ENCODE data around the gene TMEM182. TPM values are rescaled to one million over a fixed set of nuclear protein-coding genes. Genes with fewer than 3 reads are reported as not detected.

Gene TMEM182
- total and polyA plus RNA-seq, 2 of the 4 experiments (the other 2 are of a cell fraction) = 1.3 to 1.4 TPM

DNA sequence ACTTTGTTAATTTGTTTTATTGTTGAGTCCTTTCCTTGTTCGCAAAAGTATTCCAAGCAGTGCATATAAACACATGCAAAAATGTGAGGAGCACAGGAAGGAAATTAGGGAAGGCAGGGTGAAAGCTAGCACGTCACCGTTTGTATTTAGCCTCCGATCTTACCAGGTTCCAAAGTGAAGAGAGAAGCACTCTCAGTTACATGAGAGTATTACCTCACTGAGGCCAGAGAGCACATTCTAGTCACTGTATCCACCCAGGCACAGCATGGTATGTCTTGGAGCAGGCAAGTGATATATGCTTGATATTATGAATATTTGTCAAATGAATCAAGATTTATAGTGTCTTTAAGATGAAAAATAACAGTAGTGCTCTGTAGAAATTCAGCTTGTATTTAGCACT is 6.5 kb upstream of the TMEM182 start:
- dilution Hi-C loops (cut with HindIII; ENCODE audit: low sequenced_read_pairs, unreplicated experiment) (no loop called here), intact Hi-C loops (cut with micrococcal nuclease) (no loop called here), in situ Hi-C loops (cut with MboI; ENCODE audit: low sequenced_read_pairs) (no loop called here)
- H2AK9ac ChIP-seq (replicated peaks; ENCODE audit: low read depth, low read length, poor library complexity) = no peak overlapping the region
- H2BK5ac ChIP-seq (ENCODE audit: low read depth, low read length, poor library complexity, severe bottlenecking) = no peak overlapping the region
- ChIA-PET POLR2A (ENCODE audit: unreplicated experiment) (no interaction called here), CTCF (interaction anchor here (4.2 kb wide), 1 partner anchor 51 kb away, joined by 22 read pairs; no protein-coding TSS in a partner anchor)
- no peak overlapping the region for H3K23ac ChIP-seq (ENCODE audit: low read depth, low read length)
- H3K27ac ChIP-seq (ENCODE audit: insufficient read depth, low read length) = no peak overlapping the region
- no peak overlapping the region for H2BK120ac ChIP-seq (ENCODE audit: low read depth, low read length)
- no peaks in the 10 kb centered on the region for H3K9me3 ChIP-seq (ENCODE audit: control insufficient read depth, insufficient read depth, low read length)
- no peak overlapping the region for H3K56ac ChIP-seq (ENCODE audit: extremely low read depth, insufficient read depth, low read length)
- H3K27me3 ChIP-seq (ENCODE audit: control insufficient read depth, insufficient read depth, low read length) = no peaks in the 10 kb centered on the region; the same call in 1 of the 2 replicates
- no peak overlapping the region for H3K18ac ChIP-seq (ENCODE audit: low read depth, low read length)
- ATAC-seq (ENCODE audit: low read depth) (no peak), DNase-seq (no peak)
- H3K9ac ChIP-seq (ENCODE audit: low read depth, low read length) = no peak overlapping the region
- H3K36me3 ChIP-seq (ENCODE audit: control insufficient read depth, insufficient read depth, low read length) = no peaks in the 10 kb centered on the region
- H4K91ac ChIP-seq (ENCODE audit: insufficient read depth, low read depth, low read length) = no peak overlapping the region
- H3K4me1 ChIP-seq (ENCODE audit: control insufficient read depth, insufficient read depth, low read length) = no peaks in the 10 kb centered on the region; the same call in 1 of the 2 replicates
- no TSS peak for BruUV-seq (replicated peaks)
- H4K5ac ChIP-seq (ENCODE audit: low read depth, low read length) = no peak overlapping the region
- H3K9me1 ChIP-seq (ENCODE audit: insufficient read depth, low read length) = no peaks in the 10 kb centered on the region
- TF ChIP-seq BHLHE40 (IDR thresholded peaks at IDR 0.05; ENCODE audit: low read depth, low read length) = no peak
- TF ChIP-seq ELK1 (IDR thresholded peaks at IDR 0.05; ENCODE audit: borderline replicate concordance, low read depth, low read length) = no peak
- no peak for TF ChIP-seq NFE2L2 (IDR thresholded peaks at IDR 0.05; ENCODE audit: low read depth, low read length)
- no peak for TF ChIP-seq POLR2A (IDR thresholded peaks at IDR 0.05; ENCODE audit: low read depth, low read length)
- TF ChIP-seq RAD21 (IDR thresholded peaks at IDR 0.05; ENCODE audit: low read length) = no peak
- TF ChIP-seq CHD1 (IDR thresholded peaks at IDR 0.05; ENCODE audit: low read depth, low read length) = no peak
- no peak overlapping the region for H2BK15ac ChIP-seq (ENCODE audit: low read depth, low read length)
- H2AK5ac ChIP-seq (ENCODE audit: low read depth, low read length) = no peak overlapping the region
- H3K14ac ChIP-seq (replicated peaks; ENCODE audit: low read depth, low read length) = no peak overlapping the region
- no peak overlapping the region for H2AFZ ChIP-seq (replicated peaks; ENCODE audit: low read length, poor library complexity)
- no peak overlapping the region for H2BK20ac ChIP-seq (ENCODE audit: low read depth, low read length)
- H3K4me2 ChIP-seq (ENCODE audit: low read depth, low read length) = no peak overlapping the region
- no peaks in the 10 kb centered on the region for H3K79me1 ChIP-seq (ENCODE audit: low read depth in 1 of 2, low read length in 2 of 2)
- no peaks in the 10 kb centered on the region for H4K20me1 ChIP-seq (ENCODE audit: insufficient read depth, low read length)
- H3K4ac ChIP-seq (ENCODE audit: low read depth, low read length) = no peak overlapping the region
- H4K8ac ChIP-seq (ENCODE audit: low read depth in 2 of 2, low read length in 2 of 2) = no peak overlapping the region
- no peak overlapping the region for H3K4me3 ChIP-seq (ENCODE audit: insufficient read depth, low read depth, low read length)
- 20% methylated on average over 2 of the region's 4 CpGs; no CpG with 5 or more reads in 1 of the 2 experiments for WGBS, 2 experiments (ENCODE audit: extremely low coverage in 2 of 2, insufficient read length in 1 of 2)

Data from IMR-90 (cell line).